Measurements from ENCODE around the gene KLHL12.

DNA sequence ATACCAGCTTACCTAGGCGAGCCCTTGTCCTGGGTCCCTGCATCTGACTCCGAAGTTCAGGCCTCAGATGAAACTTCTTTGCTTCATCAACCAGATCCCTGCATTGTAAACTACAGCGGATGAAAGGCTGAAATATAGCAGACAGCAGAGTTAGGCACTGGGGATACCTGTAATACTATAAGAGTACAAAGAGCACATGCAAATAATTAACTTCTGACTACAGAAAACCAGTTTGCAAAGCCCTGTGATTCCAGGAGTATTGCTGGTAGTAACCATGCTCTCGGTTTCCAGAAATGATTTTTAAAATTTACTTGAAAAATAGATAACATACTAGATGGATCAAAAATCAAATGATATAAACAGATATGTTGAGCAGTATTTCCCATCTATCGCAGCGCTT is 18.0 kb downstream of the KLHL12 start:
- TF ChIP-seq, protein P1, sequence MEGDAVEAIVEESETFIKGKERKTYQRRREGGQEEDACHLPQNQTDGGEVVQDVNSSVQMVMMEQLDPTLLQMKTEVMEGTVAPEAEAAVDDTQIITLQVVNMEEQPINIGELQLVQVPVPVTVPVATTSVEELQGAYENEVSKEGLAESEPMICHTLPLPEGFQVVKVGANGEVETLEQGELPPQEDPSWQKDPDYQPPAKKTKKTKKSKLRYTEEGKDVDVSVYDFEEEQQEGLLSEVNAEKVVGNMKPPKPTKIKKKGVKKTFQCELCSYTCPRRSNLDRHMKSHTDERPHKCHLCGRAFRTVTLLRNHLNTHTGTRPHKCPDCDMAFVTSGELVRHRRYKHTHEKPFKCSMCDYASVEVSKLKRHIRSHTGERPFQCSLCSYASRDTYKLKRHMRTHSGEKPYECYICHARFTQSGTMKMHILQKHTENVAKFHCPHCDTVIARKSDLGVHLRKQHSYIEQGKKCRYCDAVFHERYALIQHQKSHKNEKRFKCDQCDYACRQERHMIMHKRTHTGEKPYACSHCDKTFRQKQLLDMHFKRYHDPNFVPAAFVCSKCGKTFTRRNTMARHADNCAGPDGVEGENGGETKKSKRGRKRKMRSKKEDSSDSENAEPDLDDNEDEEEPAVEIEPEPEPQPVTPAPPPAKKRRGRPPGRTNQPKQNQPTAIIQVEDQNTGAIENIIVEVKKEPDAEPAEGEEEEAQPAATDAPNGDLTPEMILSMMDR (IDR thresholded peaks at IDR 0.05), result no peak
- TF ChIP-seq POLR2A (IDR thresholded peaks at IDR 0.05), result no peak
- TF ChIP-seq EP300 (IDR thresholded peaks at IDR 0.05), result no peak

Measured in tibial nerve (tissue), 4 donors.